Right ventricle myocardium superior (tissue), 1 donor: ENCODE measurements around the gene MRGPRE. TPM values are rescaled to one million over a fixed set of nuclear protein-coding genes. Genes with fewer than 3 reads are reported as not detected.
A peak's percentile ranks its signal among the peaks of the same experiment; 100 is the strongest.

Source experiments
- ATAC-seq: fragments of 200-7000 bp; cut with Tn5 transposase; one replicate; pipeline ENCODE4 v1.9.1; 2020; ENCODE audit warnings: mild to moderate bottlenecking; ENCODE audit not compliant: poor library complexity
- DNase-seq: peaks from one replicate; pipeline ENCODE4 v3.0.0-alpha.2; 2020
- intact Hi-C: fragments of 100-400 bp; cut with DNase I; formaldehyde crosslinking; loops from one replicate; pipeline ENCODE4 v1.11.2; 2022
- total RNA-seq: library from RNA; stranded (reverse); fragmentation: NEBNext Ultra II Directional; extraction: Animal tissue kit (Norgen Biotek cat#: 25700); gene quantifications from one replicate; pipeline ENCODE4 v1.2.1, GENCODE V29; 2021
- donor health status: DM: no; HTN: yes; CAD: no; lungs with severe emphysema.

The MRGPRE gene
- total RNA-seq, 1 donor from 2014 or later, result 0.16 TPM

DNA sequence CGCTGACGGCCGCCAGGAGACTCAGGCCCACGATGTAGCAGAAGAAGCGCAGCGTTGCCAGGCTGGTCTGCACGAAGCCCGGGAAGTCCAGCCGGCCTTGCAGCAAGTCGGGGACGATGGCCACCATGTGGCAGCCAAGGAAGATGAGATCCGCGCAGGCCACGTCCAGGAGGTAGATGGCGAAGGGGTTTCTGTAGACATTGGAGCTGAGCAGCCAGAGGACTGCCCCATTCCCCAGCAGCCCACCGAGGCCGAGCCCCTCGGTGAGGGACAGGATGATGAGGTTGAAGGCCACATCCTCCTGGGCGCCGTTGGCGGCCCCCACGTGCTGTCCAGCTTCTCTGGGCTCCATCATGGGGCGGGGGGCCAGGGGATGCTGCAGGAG is 3.8 kb downstream of the MRGPRE start:
- ATAC-seq (no peak), DNase-seq (peak; percentile 40)
- intact Hi-C loops, result no loop called here

DNA sequence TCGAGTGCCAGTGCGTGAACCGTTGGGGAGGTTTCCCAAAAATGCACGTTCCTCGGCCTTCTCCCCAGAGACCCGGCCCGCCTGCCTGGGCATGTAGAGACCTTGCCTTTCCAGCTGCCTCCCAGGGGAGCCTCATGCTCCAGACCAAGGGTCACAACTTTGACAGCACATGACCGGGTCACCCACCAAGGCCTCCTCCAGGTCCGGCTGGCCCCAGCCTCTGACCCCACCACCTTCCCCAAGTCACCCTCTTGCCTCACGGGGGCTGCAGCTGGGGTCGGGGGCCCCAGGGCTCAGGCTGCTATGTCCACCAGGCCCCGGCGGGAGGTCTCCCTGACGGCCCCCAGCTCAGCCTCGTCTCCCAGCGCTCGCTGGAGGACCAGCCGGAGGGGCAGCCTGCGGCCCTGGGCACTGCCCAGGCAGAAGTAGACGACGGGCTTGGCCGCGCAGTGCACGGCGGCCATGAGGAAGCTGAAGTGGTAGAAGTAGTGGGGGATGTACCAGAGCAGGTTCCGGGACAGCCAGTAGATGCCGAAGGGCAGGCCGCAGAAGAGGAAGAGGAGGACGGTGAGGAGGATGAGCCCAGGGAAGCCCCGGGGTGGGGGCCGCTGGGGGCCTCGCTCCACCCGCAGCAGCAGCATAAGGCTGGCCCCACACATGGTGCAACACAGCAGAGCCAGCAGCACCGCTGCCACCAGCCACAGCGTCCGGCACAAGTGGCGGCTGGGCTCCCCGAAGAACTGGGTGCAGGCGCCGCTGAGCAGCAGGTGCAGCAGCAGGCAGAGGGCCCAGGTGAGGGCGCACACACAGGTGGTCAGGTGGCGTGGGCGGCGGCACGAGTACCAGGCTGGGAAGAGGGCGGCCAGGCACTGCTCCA is 4.4 kb downstream of the MRGPRE start:
- intact Hi-C loops, result no loop called here
- ATAC-seq, result no peak
- peak; percentile 26 for DNase-seq

DNA sequence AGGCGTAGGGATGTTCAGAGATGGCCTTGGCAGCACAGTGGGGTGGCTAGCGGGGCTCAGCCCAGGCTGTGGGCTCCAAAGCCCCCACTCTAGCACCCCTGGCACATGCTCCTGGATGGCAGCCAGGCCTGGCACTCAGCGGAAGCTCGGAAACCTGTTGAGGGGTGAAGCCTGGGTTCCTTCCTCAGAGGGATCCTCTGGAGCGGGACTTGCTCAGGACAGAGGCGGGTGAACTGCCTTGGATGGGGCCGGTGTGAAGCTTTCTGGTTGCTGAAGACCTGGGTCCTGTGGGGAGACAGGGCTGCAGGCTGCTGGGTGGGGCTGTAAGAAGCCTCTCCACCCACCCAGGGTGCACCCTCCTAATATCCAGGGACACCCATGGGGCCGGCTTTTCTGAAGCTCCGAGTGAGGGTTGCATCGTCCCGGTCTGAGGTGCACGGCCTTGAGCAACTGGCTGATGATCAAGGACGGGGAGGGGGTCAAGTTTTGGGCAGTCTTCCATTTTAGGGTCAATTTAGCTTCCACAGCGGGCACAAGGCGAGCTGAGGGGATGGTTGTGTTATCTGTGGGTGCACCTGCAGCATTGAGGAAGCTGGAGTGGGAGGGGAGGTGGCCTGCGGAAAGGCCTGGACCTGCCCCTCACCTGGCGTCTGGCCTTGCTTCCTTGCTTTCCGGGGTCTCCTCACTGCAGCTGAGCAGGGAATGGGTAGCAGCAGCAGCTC is 5.2 kb downstream of the MRGPRE start:
- ATAC-seq (no peak), DNase-seq (peak; percentile 23)
- intact Hi-C loops, result no loop called here

DNA sequence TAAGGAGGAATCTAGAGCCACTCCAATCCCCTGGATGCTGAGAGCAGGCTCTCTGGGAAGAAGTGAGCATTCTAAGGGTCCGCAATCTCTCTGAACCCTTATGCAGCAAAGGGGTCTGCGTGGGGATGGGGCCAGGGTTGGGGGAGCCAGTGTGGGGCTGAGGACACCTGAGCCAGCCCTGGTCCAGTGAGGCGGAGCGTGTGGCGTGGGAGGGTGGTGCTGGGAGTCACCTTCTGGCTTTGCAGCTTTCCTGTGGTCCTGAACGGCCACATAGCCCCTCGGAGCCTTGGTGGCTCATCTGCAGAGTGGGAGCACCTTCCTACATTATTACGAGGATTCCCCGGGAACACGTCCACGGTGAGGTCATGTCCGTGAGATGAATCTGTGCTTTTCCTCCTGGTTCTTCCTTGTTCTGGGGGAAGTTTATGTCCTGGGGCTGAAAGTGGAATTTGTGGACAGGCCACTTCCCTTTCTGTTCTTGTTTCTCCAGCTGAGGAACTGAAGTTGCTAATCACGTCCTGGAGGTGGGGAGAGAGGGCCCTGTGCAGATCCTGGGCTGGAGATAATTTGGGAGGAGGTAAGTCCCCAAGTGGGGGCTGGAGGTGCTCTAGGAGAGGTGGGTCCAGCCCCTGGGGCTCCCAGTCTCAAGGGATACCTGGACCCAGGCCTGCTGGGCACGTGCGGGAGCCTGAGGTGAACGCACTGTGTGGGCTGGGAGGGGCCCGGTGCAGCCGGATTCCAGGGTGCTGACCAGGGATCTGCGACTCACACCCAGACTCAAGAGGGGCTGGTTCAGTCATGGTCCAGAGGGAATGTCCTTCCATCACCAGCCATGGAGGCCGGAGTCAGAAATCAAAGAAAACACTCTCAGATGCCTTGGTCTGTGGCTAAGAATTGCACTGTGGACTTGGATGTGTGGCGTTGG is 6.1 kb downstream of the MRGPRE start:
- peak; percentile 27 for DNase-seq
- no peak for ATAC-seq
- intact Hi-C loops, result no loop called here

DNA sequence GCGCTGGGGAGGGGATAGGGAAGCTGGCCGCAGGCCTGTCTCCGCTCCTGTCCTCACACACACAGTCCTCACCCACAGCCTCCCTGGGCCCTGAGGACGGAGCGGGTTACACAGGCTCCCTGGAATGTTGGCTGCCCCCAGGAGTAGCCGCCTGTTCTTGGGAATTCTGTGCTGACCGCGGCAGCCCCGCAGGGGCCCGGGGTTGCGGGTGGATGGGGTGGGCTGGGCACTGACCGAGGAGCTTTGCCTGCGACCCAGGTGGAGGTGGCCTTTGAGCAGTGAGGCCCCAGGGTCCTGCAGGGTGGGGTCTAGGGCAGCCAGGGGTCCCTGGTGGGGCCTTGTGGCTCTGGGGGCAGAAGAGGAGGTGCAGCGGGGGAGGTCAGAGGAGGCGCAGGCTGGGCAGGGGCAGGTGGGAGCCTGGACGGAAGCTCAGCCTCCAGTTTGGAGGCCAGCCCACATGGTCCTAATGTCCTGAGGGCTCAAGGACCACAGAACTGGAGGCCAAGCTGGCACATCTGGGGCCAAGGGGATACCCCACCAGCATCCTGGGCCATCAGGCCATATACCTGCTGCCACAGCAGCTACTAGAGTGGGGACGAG is 7.0 kb downstream of the MRGPRE start:
- DNase-seq, result peak; percentile 34

DNA sequence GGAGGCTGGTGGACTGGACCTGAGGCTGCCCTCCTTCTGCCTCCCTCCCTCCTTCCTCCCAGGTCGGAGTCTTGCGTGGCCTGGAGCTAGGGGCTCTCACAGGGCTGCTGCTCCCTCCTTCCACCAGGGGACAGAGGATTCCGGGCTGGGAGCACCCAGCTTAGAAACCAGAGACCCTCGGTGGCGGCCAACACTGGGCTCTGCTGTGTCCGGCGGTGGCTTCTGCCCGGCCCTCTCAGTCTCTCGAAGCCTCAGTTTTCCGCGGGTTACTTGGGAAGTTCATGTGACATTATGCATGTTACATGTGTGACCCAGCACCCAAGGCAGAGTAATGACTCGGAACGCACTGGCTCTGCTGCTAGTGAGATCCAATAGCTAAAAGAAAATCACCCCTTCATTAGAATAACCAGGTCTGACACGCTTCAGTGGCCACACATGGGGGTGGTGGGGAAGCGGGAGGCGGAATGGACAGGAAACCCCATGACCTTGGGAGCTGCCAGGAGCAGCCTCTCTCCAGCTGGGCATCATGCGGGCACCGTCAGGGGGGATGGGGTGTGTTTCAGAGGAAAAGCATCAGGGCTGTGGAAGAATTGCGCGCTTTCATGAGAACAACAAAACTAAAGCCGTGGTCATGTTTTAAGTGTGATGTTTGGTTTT is 7.7 kb downstream of the MRGPRE start:
- DNase-seq, result peak; percentile 18
- intact Hi-C loops, result no loop called here
- ATAC-seq, result no peak

More for the DNA sequence above, 7.0 kb downstream of the MRGPRE start:
- ATAC-seq, result no peak
- intact Hi-C loops, result no loop called here

DNA sequence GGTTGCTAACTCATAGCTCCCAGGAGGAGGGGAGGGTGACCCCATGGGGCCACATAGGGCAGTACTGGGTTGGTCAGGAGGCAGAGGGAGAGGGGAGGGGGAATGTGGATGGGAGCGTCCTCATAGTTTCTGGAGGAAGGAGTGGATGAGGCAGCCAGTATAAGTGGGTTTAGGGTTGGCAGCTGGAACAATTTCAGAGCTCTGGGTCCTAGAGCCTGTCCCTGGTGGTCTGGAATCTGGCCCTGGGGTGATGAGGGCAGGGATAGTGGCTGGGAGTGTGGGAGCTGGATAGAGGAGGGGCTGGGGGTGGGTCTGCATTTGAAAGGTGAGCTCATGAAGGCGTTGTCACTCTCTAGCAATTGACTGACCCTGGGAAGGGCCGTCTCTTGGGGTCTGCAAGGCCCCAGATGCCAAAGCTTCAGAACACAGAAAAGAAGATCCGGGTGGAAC is 8.3 kb downstream of the MRGPRE start:
- intact Hi-C loops, result no loop called here
- ATAC-seq (no peak), DNase-seq (peak; percentile 21)

DNA sequence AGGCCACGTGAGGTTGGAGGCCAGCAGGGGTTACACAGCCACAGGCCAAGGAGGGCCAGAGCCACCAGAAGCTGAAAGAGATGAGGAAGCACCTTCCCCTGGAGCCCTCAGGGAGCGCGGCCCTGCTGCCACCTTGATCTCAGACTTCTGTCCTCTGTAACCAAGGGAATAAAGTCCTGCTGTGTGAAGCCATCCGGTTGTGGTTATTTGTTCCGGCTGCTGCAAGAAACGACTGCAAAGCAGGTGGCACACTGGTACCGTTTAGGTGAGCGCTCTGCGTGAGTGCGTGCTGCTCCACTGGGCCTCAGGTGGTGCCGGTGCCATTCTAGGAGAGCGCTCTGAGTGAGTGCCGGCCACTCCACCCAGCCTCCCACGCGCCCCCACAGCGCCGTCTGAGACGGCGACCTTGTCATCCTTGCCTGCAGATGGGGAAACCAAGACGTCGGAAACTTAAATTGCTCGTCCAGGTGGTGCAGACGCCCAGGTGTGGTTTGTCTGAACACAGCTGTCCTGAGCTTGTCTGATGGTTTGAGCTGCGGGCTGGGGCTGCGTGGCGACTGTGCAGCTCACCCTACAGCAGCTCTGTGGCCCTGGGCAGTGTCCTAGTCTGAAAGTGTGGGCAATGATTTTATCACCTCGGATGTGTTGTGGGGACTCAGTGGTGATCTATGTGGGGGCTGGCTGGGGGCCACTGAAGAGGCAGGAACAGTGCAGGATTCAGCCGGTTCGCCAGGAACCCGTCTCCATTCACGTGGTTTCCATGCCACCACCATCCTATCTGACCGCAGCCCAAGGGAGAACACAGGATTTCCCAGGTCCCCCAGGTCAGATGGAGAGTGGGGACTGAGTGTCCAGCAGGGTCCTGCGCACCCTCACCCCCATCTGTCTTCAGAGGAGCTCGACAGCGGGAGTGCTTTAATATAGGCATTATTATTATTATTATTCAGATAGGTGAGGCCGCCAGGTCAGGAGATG is 9.0 kb downstream of the MRGPRE start:
- ATAC-seq, result no peak
- peak; percentile 26 for DNase-seq
- intact Hi-C loops, result no loop called here

DNA sequence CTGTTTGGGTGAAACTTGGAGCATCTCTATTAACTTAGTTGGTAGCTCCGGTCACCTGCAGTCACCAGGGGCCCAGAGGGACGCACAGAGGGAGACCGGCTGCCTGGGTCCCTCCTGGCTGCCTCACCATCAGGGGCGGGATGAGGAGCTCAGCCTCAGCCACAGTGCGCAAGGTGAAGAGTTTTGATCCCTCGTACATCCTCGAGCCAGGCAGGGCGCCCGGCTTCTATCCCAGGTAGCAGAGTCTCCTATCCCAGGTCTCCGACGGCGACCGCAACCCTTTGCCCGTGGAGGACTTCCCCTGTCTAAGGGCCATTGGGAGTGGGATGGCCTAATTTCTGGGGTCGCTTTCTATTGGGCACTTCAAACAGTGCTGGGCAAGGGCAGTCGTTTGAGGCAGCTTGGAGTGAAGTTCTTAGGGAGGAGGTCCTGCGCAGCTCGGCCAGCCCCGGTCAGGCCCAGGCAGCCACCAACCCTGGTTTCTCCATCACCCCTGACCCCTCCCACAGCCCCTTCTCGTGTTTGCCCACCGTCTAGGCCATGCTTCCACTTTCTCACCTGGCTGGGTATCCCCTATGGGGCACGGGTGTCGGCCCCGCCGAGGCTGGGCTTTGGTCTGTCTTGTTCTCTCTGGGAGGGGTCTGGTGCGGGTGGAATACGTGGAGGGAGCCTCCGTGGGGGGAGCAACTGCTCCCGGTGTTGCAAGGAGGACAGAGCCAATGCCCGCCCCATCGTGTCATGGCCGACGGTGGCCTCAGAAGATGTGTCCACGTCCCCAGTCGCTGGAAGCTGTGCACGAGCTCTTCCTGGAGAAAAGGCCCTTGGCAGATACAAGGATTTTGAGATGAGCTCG is 10.0 kb downstream of the MRGPRE start:
- intact Hi-C loops, result no loop called here
- DNase-seq, result peak; percentile 35
- ATAC-seq, result no peak

DNA sequence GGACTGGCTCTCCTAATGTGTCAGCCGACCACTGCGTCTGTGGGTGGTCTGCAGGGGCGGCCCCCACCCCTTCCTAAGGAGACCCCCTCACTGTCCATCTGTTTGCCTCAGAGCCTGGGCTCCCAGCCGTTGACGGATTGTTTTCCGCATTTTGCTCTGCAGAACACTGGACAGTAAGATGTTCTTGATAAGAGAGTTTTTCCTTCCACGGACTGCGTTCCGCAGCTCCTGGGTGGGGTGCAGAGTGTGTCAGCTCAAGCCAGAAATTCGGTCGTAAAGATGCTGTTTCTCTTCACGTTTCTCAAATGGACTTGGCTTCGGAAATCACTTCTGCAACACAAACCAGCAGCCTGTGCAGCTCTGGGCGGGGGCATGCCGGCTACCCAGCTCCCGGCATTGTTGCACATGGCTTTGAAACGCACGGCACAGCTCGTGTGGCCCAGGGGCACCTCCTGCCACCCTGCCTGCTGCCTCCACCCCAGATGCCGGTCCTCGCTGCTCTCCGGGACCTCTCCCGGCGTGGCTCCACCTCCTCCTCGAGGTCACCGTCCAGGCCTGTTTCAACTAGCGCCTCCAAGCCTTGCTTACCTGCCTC is 10.7 kb downstream of the MRGPRE start:
- ATAC-seq (no peak), DNase-seq (peak; percentile 32)

DNA sequence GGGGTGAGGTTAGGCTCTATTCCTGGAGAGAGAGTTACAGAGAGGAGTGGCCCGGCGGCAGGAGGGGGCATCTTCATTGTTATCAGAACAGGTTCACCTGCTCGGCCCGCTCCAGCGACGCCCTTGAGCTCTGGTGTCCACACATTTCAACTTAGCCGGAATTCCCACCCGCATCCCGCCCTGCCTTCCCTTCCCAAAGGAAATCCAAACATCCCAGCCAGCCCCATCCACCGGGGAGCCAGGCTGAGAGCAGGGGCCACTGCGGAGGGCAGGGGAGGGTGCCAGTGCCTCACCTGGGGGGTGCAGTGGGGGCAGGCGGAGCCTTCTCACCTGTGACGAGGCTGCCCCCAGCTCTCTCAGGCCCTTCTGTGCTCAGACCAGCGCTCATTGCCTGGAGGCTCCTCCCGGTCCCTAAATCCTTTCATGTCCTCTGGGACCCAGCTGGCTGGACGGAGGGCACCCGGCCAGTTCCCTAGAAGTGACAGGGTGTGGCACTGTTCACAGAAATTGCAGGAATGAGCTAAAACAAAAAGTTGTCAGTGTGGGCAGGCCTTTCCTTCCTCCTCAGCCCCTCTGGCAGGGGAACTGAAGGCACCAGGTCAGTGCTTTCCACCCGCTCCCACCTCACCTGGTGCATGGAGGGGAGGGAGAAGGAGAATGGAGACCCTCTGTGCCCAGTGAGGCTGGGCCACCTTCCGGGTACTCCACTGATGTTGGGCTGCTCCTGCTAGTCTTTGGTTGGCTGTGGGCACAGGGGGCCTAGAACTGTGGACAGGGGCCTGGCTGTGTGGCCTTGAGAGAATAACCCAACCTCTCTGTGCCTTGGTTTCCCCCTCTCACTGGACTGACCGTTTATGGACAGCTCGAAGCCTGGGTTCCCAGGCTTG is 11.5 kb downstream of the MRGPRE start:
- intact Hi-C loops, result no loop called here
- no peak for ATAC-seq
- peak; percentile 36 for DNase-seq

More for the DNA sequence above, 10.7 kb downstream of the MRGPRE start:
- intact Hi-C loops, result no loop called here

DNA sequence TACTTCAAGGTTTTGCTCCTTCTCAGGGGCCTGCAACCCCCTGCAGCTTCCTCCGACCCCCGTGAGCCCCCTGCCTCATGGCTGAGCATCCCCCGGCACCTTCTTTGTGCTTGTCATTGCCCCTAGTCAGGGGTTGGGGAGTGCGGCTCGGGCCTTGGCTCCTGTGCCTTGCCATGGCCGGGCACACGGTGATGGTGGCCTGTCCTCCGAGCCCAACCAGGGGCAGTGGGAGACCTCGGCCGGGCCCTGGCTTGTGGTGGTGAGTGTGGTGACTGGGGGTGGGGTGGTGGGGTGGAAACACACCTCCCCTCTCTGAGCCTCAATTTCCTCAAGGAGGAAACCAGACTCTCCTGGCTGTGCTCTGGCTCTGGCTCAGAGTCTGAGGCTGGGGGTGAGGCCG is 12.1 kb downstream of the MRGPRE start:
- intact Hi-C loops, result no loop called here
- ATAC-seq (no peak), DNase-seq (peak; percentile 19)

DNA sequence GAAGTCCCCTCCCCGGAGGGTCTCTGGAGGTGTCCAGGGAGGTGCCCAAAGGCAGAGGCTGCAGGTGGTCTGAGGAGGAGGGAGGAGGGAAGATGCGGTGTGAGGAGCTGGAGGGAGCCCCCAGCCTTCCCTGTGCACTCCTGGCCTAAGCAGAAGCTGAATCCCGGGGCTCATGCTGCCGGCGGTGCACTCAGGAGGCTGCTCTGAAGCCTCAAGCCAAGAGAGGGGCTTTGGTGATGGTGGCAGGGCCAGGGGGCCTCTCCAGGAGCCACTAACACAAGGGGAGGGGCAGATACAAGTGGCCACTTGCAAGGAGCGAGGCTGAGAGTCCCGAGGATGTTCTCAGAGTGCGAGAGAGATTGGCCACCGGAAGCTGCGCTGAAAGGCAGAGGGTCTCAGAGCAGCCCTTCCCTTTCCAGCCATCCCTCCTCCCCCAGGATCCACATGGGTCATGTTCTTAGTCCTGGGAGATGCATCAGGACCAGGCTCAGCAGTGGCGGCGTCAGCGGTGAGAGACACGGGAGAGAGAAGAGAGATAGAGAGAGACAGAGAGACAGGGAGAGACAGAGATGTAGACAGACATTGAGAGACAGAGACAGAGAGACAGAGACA is 12.8 kb downstream of the MRGPRE start:
- intact Hi-C loops, result loop anchor here (5.0 kb wide), 2 partner anchors 112 to 182 kb away; no protein-coding TSS in a partner anchor

More for the DNA sequence above, 12.8 kb downstream of the MRGPRE start:
- DNase-seq (peak; percentile 24), ATAC-seq (no peak)
